K562 (cell line): ENCODE results near the gene PLXNA2. TPM values are rescaled to one million over a fixed set of nuclear protein-coding genes. Genes with fewer than 3 reads are reported as not detected.
A peak's percentile ranks its signal among the peaks of the same experiment; 100 is the strongest.

Experiments used
- FOSL1 ChIP-seq: fragments of 200-800 bp; sonication (Bioruptor generic); conservative IDR thresholded peaks from 2 replicates; pipeline ENCODE4 v1.6.1; 2016; ENCODE audit warnings: missing genetic modification characterization, missing compliant biosample characterization
- HNRNPH1 ChIP-seq: fragments of 200-400 bp; formaldehyde crosslinking; optimal IDR thresholded peaks from 2 replicates; pipeline ENCODE3; 2017; ENCODE audit warnings: low read depth, mild to moderate bottlenecking, low read length, moderate library complexity
- SMARCA4 ChIP-seq: fragments of 450-650 bp; IDR thresholded peaks from 2 replicates; pipeline ENCODE4 v1.6.1; 2016
- polyA plus RNA-seq, 8 experiments: library from polyadenylated mRNA; depleted of rRNA in 4 of 8; stranded (reverse) in 5 of 8; unstranded in 3 of 8; fragments of >200 nt; fragmentation: Nextera tagmentation in 2 of 8; fragmentation: Illumina TruSeq in 1 of 8; extraction: Ambion mirVana in 2 of 8; extraction: Trizol in 1 of 8; gene quantifications; 2 replicates each; pipeline versions ENCODE4 v1.2.1 to v1.2.3, GENCODE V29; 2011 to 2014; ENCODE audit warnings: inconsistent platforms in 1 of 8, missing spikeins in 1 of 8
- total RNA-seq, 7 experiments: library from RNA; depleted of rRNA in 6 of 7; stranded (reverse); fragments of >200 nt in 6 of 7; fragmentation: Illumina TruSeq in 2 of 7; extraction: Trizol in 2 of 7; gene quantifications; 2 replicates each; pipeline versions ENCODE4 v1.2.1 to v1.2.3, GENCODE V29; 2011 to 2021; ENCODE audit warnings: low replicate concordance in 1 of 7
- TF ChIP-seq, protein P1 (sequence below): sonication (generic); formaldehyde crosslinking; IDR thresholded peaks from 2 replicates; pipeline ENCODE4 v1.8.1; 2023; ENCODE audit warnings: missing genetic modification reagents, mild to moderate bottlenecking, borderline replicate concordance
- TF ChIP-seq, protein P2 (sequence below): IDR thresholded peaks from 3 replicates; pipeline ENCODE4 v1.6.1; 2011; ENCODE audit warnings: borderline replicate concordance, mild to moderate bottlenecking, moderate library complexity; ENCODE audit not compliant: insufficient read length; ENCODE audit errors: extremely low read depth

The PLXNA2 gene
- total and polyA plus RNA-seq, 9 of the 15 experiments (the other 6 are each of a cell fraction or from before 2014, with no cell fraction given), result 0.01 to 1.3 (median 0.32) TPM

DNA sequence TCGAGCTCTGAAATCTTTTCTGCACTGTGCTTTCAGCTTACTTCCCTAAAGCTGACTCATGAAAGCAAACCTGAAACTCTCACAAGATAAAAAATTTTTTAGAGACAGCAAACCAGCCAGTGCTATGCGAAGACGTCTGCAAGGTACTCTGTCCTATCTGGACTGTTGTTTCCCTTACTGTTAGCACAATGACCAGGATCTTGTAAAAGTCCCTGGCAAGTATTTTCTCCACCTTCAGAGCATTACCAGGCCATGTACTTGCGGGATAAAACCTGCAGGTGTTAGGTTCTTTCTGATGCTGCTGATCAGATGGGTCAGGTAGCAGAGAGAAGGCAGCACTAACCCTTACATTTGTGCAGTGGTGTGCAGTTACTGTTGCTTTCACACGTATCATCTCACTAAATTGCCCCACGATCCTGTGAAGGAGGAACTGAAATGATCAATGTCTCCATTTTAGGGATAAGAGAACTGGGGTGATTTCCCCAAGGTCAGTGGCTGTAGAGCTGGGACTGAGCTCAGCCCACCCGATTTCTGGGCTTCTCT is 56.6 kb downstream of the PLXNA2 start (continued):
- TF ChIP-seq, protein P1, sequence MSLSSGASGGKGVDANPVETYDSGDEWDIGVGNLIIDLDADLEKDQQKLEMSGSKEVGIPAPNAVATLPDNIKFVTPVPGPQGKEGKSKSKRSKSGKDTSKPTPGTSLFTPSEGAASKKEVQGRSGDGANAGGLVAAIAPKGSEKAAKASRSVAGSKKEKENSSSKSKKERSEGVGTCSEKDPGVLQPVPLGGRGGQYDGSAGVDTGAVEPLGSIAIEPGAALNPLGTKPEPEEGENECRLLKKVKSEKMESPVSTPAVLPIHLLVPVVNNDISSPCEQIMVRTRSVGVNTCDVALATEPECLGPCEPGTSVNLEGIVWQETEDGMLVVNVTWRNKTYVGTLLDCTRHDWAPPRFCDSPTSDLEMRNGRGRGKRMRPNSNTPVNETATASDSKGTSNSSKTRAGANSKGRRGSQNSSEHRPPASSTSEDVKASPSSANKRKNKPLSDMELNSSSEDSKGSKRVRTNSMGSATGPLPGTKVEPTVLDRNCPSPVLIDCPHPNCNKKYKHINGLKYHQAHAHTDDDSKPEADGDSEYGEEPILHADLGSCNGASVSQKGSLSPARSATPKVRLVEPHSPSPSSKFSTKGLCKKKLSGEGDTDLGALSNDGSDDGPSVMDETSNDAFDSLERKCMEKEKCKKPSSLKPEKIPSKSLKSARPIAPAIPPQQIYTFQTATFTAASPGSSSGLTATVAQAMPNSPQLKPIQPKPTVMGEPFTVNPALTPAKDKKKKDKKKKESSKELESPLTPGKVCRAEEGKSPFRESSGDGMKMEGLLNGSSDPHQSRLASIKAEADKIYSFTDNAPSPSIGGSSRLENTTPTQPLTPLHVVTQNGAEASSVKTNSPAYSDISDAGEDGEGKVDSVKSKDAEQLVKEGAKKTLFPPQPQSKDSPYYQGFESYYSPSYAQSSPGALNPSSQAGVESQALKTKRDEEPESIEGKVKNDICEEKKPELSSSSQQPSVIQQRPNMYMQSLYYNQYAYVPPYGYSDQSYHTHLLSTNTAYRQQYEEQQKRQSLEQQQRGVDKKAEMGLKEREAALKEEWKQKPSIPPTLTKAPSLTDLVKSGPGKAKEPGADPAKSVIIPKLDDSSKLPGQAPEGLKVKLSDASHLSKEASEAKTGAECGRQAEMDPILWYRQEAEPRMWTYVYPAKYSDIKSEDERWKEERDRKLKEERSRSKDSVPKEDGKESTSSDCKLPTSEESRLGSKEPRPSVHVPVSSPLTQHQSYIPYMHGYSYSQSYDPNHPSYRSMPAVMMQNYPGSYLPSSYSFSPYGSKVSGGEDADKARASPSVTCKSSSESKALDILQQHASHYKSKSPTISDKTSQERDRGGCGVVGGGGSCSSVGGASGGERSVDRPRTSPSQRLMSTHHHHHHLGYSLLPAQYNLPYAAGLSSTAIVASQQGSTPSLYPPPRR (CRISPR knock-in tag), result no peak
- TF ChIP-seq HNRNPH1 (no peak), SMARCA4 (0 out of 2 replicates have a peak, but pooled peaks have one; percentile 12), FOSL1 (tag) (peak; percentile 24; the same call in 1 of the 2 replicates)
- TF ChIP-seq, protein P2, sequence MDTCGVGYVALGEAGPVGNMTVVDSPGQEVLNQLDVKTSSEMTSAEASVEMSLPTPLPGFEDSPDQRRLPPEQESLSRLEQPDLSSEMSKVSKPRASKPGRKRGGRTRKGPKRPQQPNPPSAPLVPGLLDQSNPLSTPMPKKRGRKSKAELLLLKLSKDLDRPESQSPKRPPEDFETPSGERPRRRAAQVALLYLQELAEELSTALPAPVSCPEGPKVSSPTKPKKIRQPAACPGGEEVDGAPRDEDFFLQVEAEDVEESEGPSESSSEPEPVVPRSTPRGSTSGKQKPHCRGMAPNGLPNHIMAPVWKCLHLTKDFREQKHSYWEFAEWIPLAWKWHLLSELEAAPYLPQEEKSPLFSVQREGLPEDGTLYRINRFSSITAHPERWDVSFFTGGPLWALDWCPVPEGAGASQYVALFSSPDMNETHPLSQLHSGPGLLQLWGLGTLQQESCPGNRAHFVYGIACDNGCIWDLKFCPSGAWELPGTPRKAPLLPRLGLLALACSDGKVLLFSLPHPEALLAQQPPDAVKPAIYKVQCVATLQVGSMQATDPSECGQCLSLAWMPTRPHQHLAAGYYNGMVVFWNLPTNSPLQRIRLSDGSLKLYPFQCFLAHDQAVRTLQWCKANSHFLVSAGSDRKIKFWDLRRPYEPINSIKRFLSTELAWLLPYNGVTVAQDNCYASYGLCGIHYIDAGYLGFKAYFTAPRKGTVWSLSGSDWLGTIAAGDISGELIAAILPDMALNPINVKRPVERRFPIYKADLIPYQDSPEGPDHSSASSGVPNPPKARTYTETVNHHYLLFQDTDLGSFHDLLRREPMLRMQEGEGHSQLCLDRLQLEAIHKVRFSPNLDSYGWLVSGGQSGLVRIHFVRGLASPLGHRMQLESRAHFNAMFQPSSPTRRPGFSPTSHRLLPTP, result no peak
